Stimulated activated naive CD8-positive, alpha-beta T cell treated with anti-CD3 and anti-CD28 coated beads, Interleukin-15, Interleukin-2, amounts not matched to agents 100 ng/mL and 50 ng/mL, for 24 hours (primary cell): ENCODE data around the gene ENO2.
"Not testable (repeated sequence)": the region's sequence is repeated elsewhere in the genome, so short reads cannot be mapped to it uniquely, and the experiment has no call there.

Experiments
- H3K27ac Mint-ChIP-seq: one replicate; pipeline ENCODE4 v1.8.0; 2021; ENCODE audit warnings: mild to moderate bottlenecking, mixed read lengths
- H3K27me3 Mint-ChIP-seq: one replicate; pipeline ENCODE4 v1.8.0; 2021; ENCODE audit warnings: mixed read lengths
- H3K36me3 Mint-ChIP-seq: one replicate; pipeline ENCODE4 v1.8.0; 2021; ENCODE audit warnings: low read depth, mixed read lengths
- H3K4me1 Mint-ChIP-seq: one replicate; pipeline ENCODE4 v1.8.0; 2021; ENCODE audit warnings: low read depth, mixed read lengths
- H3K4me3 Mint-ChIP-seq: one replicate; pipeline ENCODE4 v1.8.0; 2021; ENCODE audit warnings: mild to moderate bottlenecking, mixed read lengths
- H3K9me3 Mint-ChIP-seq: one replicate; pipeline ENCODE4 v1.8.0; 2021; ENCODE audit warnings: mixed read lengths

Gene ENO2

DNA sequence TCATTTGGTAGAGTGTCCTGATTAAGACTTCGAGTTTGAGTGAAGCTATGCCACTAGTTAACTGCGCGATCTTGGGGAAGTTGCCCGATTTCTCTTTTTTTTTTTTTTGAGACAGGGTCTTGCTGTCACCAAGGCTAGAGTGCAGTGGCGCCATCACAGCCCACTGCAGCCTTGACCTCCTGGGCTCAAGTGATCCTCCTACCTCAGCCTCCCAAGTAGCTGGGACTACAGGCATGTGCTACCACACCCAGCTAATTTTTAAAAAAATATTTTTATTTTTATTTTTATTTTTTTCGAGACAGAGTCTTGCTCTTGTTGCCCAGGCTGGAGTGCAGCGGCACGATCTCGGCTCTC lies 40.4 kb upstream of the ENO2 start:
- H3K9me3 Mint-ChIP-seq, H3K27me3 Mint-ChIP-seq: not testable (repeated sequence)
- Mint-ChIP-seq H3K4me1 (peaks cover 47% of the 10 kb centered on the region), H3K4me3 (peak overlapping the region; percentile 73), H3K36me3 (peaks cover 63% of the 10 kb centered on the region), H3K27ac (peak overlapping the region; percentile 85)

DNA sequence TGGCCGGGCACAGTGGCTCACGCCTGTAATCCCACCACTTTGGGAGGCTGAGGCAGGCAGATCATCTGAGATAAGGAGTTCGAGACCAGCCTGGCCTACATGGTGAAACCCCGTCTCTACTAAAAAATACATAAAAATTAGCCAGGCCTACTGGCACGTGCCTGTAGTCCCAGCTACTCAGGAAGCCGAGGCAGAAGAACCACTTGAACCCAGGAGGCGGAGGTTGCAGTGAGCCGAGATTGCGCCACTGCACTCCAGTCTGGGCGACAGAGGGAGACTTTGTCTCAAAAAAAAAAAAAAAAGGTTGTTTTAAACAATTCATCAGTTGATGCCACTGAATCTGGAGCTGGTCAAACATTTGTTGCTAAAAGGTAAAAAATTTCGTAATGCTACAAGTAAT lies 34.6 kb upstream of the ENO2 start:
- not testable (repeated sequence) for H3K27ac Mint-ChIP-seq

DNA sequence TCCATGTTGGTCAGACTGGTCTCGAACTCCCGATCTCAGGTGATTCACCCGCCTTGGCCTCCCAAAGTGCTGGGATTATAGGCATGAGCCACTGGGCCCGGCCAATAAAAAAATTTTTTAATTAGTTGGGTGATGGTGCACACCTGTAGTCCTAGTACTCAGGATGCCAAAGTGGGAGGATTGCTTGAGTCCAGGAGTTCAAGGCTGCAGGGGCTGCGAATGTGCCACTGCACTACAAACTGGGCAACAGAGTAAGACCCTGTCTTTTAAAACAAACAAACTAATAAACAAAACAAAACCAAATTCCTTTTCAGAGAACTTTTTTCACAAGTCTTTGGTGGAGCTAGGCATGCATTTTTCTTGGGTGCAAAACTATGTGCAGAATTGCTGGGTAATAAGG lies 31.1 kb upstream of the ENO2 start:
- H3K27ac Mint-ChIP-seq: no peak overlapping the region
- no peaks in the 10 kb centered on the region for H3K27me3 Mint-ChIP-seq
- H3K4me1 Mint-ChIP-seq: no peaks in the 10 kb centered on the region
- no peak overlapping the region for H3K4me3 Mint-ChIP-seq
- no peaks in the 10 kb centered on the region for H3K9me3 Mint-ChIP-seq
- peaks cover 20% of the 10 kb centered on the region for H3K36me3 Mint-ChIP-seq

More for the DNA sequence above, 34.6 kb upstream of the ENO2 start:
- H3K9me3 Mint-ChIP-seq, H3K4me3 Mint-ChIP-seq, H3K4me1 Mint-ChIP-seq, H3K27me3 Mint-ChIP-seq: not testable (repeated sequence)
- H3K36me3 Mint-ChIP-seq: peaks cover 34% of the 10 kb centered on the region

DNA sequence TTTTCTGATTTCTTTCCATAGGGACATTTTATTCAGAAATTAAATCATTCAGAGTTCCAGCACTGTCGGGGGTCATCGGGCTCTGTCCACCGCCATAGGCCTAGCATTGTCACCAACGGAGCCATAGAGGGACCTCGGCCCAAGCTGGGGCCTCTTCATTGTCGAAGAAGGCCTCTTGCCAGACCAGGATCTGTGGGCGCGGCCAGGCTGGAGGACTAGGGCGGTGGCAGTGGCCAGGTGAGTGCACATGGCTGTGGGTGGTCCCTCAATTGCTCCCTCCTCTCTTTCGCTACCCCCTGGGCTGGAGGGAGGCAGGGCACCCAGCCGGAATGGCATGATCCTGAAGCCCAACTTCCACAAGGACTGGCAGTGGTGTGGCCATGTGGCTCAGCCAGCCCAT lies 30.7 kb upstream of the ENO2 start:
- no peak overlapping the region for H3K4me3 Mint-ChIP-seq
- no peaks in the 10 kb centered on the region for H3K9me3 Mint-ChIP-seq
- peaks cover 20% of the 10 kb centered on the region for H3K36me3 Mint-ChIP-seq
- no peaks in the 10 kb centered on the region for H3K4me1 Mint-ChIP-seq
- no peak overlapping the region for H3K27ac Mint-ChIP-seq
- no peaks in the 10 kb centered on the region for H3K27me3 Mint-ChIP-seq

DNA sequence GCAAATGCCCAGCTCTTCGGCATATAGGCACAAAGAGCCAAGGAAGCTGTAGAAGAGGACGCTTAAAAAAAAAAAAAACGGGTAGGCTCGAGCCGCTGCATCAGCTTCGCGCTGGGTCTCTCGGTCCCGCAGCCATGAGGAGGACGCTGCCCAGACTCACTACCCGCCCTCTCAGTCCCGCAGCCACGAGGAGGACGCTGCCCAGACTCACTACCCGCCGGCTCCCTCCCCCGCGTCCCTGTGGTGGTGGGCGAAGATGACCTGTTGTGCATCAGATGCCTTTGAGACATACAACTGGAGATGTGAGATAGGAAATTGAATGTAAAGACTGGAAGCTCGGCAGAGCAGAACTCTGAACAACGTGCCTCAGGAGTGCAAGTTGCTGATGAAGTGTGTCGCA lies 29.8 kb upstream of the ENO2 start:
- Mint-ChIP-seq H3K4me1 (no peaks in the 10 kb centered on the region), H3K36me3 (peaks cover 20% of the 10 kb centered on the region), H3K9me3 (no peaks in the 10 kb centered on the region), H3K4me3 (no peak overlapping the region), H3K27ac (no peak overlapping the region), H3K27me3 (no peaks in the 10 kb centered on the region)

DNA sequence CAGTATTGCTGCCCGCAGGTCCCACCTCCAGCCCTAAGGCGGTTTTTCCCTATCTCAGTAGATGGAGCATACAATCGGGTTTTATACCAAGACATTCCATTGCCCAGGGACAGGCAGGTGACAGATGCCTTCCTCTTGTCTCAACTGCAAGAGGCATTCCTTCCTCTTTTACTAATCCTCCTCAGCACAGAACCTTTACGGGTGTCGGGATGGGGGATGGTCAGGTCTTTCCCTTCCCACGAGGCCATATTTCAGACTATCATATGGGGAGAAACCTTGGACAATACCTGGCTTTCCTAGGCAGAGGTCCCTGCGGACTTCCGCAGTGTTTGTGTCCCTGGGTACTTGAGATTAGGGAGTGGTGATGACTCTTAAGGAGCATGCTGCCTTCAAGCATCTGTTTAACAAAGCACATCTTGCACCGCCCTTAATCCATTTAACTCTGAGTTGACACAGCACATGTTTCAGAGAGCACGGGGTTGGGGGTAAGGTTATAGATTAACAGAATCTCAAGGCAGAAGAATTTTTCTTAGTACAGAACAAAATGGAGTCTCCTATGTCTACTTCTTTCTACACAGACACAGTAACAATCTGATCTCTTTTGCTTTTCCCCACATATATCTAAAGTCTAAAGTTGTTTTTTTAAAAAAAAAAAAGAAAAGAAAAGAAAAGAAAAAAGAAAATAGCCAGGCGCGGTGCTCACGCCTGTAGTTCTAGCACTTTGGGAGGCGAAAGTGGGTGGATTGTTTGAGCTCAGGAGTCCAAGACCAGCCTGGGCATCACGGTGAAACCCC lies 28.0 kb upstream of the ENO2 start:
- not testable (repeated sequence) for H3K27ac Mint-ChIP-seq, H3K27me3 Mint-ChIP-seq, H3K4me3 Mint-ChIP-seq, H3K9me3 Mint-ChIP-seq
- H3K36me3 Mint-ChIP-seq: peaks cover 20% of the 10 kb centered on the region
- H3K4me1 Mint-ChIP-seq: peaks cover 10% of the 10 kb centered on the region

DNA sequence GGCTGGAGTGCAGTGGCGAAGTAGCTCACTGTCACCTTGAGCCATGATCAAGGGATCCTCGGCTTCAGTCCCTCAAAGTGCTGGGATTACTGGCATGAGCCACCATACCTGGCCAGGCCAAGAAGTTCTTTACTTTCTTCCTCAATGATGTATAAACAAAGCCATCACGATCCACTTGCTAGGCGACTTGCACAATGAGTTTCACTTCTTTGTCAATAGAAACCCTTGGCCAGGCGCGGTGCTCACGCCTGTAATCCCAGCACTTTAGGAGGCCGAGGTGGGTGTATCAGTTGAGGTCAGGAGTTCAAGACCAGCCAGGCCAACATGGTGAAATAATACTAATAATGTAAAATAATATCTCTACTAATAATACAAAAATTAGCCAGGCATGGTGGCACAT lies 26.9 kb upstream of the ENO2 start:
- H3K27me3 Mint-ChIP-seq: no peaks in the 10 kb centered on the region
- peaks cover 14% of the 10 kb centered on the region for H3K36me3 Mint-ChIP-seq
- H3K4me3 Mint-ChIP-seq: no peak overlapping the region
- peaks cover 21% of the 10 kb centered on the region for H3K4me1 Mint-ChIP-seq
- no peak overlapping the region for H3K27ac Mint-ChIP-seq
- H3K9me3 Mint-ChIP-seq: no peaks in the 10 kb centered on the region

DNA sequence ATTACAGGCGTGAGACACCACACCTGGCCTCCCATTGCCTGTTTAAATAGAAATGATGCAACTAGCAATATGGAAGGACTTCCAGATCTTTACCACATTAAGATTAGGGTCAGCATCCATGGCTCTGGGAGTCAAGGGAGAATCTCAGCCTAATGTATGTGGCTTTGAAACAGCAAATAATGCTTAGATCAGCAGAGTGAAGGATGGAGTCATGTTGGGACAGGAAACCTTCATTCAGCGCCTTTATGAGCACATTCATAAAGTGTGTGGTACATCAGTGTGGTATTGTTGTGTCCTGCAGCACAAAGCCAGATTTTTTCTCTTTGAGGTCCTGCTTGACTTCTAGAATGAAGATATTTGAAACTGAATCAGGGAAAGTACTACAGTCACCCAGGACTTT lies 26.0 kb upstream of the ENO2 start:
- H3K9me3 Mint-ChIP-seq: no peaks in the 10 kb centered on the region
- H3K27me3 Mint-ChIP-seq: no peaks in the 10 kb centered on the region
- H3K36me3 Mint-ChIP-seq: peaks cover 11% of the 10 kb centered on the region
- H3K4me3 Mint-ChIP-seq: no peak overlapping the region
- no peak overlapping the region for H3K27ac Mint-ChIP-seq
- peaks cover 23% of the 10 kb centered on the region for H3K4me1 Mint-ChIP-seq

DNA sequence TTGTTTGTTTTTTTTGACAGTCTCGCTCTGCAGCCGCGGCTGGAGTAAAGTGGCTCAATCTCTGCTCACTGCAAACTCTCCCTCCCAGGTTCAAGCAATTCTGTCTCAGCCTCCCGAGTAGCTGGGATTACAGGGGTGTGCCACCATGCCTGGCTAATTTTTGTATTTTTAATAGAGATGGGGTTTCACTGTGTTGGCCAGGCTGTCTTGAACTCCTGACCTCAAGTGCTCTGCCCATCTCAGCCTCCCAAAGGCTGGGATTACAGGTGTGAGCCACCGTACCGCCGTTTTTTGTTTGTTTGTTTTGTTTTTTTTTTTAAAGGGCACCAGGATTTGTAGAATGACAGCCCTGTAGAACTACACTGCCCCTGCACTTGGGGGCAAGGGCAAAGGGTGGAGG lies 25.6 kb upstream of the ENO2 start:
- Mint-ChIP-seq H3K4me1 (peaks cover 23% of the 10 kb centered on the region), H3K36me3 (peaks cover 11% of the 10 kb centered on the region)
- not testable (repeated sequence) for H3K27ac Mint-ChIP-seq, H3K4me3 Mint-ChIP-seq, H3K9me3 Mint-ChIP-seq, H3K27me3 Mint-ChIP-seq

DNA sequence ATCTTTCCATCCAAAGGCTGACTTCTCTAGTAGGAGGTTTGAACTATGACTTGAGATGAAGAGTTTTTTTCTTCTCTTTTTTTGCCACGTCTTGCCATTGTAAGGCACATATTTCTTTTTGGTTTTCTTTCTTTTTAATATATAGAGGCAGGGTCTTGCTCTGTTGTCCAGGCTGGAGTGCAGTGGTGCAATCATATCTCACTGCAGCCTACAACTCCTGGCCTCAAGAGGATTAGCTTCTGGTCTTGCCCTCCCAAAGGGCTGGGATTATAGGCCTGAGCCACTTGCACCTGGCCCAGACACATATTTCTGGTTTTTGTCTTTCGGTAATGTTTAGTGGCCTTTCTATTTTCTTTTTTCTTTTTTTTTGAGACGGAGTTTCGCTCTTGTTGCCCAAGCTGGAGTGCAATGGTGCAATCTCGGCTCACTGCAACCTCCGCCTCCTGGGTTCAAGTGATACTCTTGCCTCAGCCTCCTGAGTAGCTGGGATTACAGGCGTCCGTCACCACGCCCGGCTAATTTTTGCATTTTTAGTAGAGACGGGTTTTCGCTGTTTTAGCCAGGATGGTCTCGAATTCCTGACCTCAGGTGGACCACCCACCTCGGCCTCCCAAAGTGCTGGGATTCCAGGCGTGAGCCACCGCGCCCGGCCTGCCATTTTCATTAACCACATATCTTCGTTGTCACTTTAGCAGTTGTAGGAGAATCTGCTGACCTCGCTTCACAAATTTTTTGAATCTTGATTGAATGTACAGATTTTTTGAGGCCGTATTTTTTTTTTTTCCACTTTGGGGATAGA lies 24.4 kb upstream of the ENO2 start:
- H3K36me3 Mint-ChIP-seq, H3K9me3 Mint-ChIP-seq, H3K27me3 Mint-ChIP-seq: not testable (repeated sequence)
- Mint-ChIP-seq H3K4me3 (peak overlapping the region; percentile 85), H3K4me1 (peaks cover 23% of the 10 kb centered on the region), H3K27ac (peak overlapping the region; percentile 96)

DNA sequence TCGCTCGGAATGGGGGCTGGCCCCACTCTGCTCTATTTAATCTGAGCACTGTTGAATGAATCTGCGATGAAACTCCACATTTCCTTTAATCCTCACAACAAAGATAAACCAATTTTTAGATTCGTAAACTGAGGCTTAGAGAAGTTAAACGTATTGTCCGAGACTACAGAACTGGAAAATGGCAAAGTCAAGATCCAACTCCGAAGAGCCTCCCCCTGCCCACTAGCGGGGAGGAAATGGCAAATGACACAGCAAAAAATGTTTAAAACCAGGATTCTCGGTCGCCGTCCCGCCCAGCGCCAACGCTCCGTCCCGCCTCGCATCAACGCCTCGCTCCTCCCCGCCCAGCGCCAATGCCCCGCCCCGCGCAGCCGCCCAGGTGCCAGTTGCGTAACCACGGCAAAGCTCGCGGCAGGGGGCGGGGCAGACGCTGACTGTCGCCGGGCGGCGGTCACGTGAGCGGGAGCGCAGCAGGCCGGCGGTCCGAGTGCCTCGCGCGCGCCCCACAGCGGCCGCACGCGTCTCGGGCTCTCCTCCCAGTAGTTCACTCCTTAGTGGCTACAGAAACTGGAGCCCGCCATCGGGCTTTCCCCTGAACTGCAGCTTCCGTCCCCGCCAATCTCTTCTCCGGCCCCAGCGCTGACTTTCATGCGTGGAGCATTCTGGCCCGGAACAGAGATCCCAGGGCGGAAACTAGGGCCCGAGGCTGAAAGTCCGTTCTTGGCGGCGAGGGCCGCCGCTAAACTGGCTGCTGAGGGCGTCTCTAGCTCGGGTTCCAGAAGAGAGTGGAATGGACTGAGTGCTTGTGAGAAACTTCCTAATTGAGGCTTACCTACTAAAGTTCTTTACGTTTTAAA lies 23.4 kb upstream of the ENO2 start:
- H3K36me3 Mint-ChIP-seq: no peaks in the 10 kb centered on the region
- H3K27me3 Mint-ChIP-seq: no peaks in the 10 kb centered on the region
- peak overlapping the region; percentile 96 for H3K27ac Mint-ChIP-seq
- peak overlapping the region; percentile 85 for H3K4me3 Mint-ChIP-seq
- H3K9me3 Mint-ChIP-seq: no peaks in the 10 kb centered on the region
- H3K4me1 Mint-ChIP-seq: peaks cover 23% of the 10 kb centered on the region

DNA sequence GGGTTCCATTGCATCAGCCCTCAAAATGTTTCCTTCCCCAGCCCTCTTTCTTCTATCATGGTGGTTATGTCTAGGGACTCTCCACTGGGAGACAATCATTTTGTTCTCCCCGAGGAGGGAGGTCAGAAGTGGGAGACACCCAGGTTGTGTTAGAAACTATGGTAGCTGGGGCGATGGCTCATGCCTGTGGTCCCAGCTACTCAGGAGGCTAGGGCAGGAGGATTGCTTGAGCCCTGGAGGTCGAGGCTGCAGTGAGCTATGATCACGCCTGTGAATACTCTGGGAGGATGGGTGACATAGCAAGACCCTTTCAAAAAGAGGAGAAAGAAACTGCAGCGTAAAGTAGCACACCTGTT lies 22.8 kb upstream of the ENO2 start:
- Mint-ChIP-seq H3K4me3 (peak overlapping the region; percentile 85), H3K27ac (peak overlapping the region; percentile 92), H3K4me1 (peaks cover 23% of the 10 kb centered on the region), H3K36me3 (no peaks in the 10 kb centered on the region), H3K9me3 (no peaks in the 10 kb centered on the region), H3K27me3 (no peaks in the 10 kb centered on the region)

DNA sequence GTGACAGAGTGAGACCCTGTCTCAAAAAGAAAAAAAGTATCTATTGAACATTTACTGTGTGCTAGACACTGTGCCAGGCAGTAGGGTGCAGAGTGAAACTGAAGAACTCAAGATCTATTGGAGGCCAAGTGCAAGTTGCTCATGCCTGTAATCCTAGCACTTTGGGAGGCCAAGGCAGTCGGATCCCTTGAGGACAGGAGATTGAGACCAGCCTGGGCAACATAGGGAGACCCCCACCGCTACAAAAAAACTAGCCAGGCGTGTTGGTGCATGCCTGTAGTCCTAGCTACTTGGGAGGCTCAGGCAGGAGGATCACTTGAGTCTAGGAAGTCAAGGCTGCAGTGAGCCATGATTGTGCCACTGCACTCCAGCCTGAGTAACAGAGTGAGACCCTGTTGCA lies 21.7 kb upstream of the ENO2 start:
- H3K4me1 Mint-ChIP-seq: peaks cover 23% of the 10 kb centered on the region
- H3K27me3 Mint-ChIP-seq, H3K36me3 Mint-ChIP-seq, H3K9me3 Mint-ChIP-seq: not testable (repeated sequence)
- H3K4me3 Mint-ChIP-seq: peak overlapping the region; percentile 85
- H3K27ac Mint-ChIP-seq: peak overlapping the region; percentile 40

DNA sequence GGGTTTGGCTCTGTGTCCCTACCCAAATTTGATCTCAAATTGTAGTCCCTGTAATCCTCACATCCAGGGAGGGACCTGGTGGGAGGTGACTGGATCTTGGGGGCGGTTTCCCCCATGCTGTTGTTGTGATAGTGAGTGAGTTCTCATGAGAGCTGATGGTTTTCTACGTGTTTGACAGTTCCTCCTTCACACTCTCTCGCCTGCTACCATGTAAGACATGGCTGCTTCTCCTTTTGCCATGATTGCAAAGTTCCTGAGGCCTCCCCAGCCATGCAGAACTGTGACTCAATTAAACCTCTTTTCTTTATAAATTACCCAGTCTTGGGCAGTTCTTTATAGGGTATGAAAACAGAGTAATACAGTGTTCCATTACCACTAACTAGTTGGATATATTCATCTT lies 20.1 kb upstream of the ENO2 start:
- no peaks in the 10 kb centered on the region for H3K9me3 Mint-ChIP-seq
- no peaks in the 10 kb centered on the region for H3K27me3 Mint-ChIP-seq
- no peaks in the 10 kb centered on the region for H3K36me3 Mint-ChIP-seq
- H3K4me3 Mint-ChIP-seq: no peak overlapping the region
- peaks cover 24% of the 10 kb centered on the region for H3K4me1 Mint-ChIP-seq
- H3K27ac Mint-ChIP-seq: no peak overlapping the region

DNA sequence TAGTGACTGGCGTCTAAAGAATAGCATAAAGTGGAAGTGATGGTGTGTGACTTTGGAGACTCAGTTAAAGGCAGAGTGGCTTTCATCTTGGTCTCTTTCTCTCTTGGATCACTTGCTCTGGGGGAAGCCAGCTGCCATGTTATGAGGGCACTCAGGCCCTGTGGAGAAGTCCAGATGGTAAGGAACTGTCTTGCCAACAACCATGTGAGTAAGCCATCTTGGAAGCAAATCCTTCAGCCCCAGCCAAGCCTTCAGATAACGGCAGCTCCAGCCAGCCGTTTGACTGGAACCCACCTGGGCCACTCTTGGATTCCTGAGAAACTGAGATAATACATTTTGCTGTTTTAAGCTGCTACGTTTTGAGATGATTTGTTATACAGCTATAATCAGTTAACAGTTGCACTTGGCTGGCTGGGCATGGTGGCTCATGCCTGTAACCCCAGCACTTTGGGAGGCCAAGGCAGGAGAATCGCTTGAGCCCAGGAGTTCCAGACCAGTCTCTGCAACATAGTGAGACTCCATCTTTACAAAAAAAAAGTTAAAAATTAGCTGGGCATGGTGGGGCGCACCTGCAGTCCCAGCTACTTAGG lies 17.4 kb upstream of the ENO2 start:
- no peaks in the 10 kb centered on the region for H3K36me3 Mint-ChIP-seq
- H3K9me3 Mint-ChIP-seq: no peaks in the 10 kb centered on the region
- H3K4me1 Mint-ChIP-seq: peaks cover 18% of the 10 kb centered on the region
- H3K27ac Mint-ChIP-seq: no peak overlapping the region
- no peaks in the 10 kb centered on the region for H3K27me3 Mint-ChIP-seq
- H3K4me3 Mint-ChIP-seq: no peak overlapping the region
